ENCODE measurements around the gene DRAP1. TPM values are rescaled to one million over a fixed set of nuclear protein-coding genes. Genes with fewer than 3 reads are reported as not detected.

DRAP1 gene
- total and polyA plus RNA-seq, 9 of the 15 experiments (the other 6 are each of a cell fraction or from before 2014, with no cell fraction given), result 9.6 to 200 (median 92.9) TPM

GRCh38 chr11:65900125-65900898 is 18.9 kb upstream of the DRAP1 start, which contains the start of gene FOSL1 (continued):
- TF ChIP-seq ZNF395 (CRISPR knock-in tag; IDR thresholded peaks at IDR 0.05) (peak; percentile 68), GABPB2 (CRISPR knock-in tag; conservative IDR thresholded peaks at IDR 0.05) (no peak), SP1 (CRISPR knock-in tag; IDR thresholded peaks at IDR 0.05) (peak; percentile 89), GATA2 (CRISPR knock-in tag; IDR thresholded peaks at IDR 0.05) (no peak), TEAD1 (CRISPR knock-in tag; IDR thresholded peaks at IDR 0.05) (peak in 1 of 2 experiments; percentile 86; a peak in 1 of 4 replicates), ETV5 (CRISPR knock-in tag; IDR thresholded peaks at IDR 0.05; ENCODE audit: low read depth) (peak; percentile 64; the same call in 1 of the 2 replicates), JUND (IDR thresholded peaks at IDR 0.05; ENCODE audit: borderline replicate concordance, low read depth, low read length) (peak; percentile 94), JUND (tag; IDR thresholded peaks at IDR 0.05; ENCODE audit: borderline replicate concordance, low read depth, low read length) (peak; percentile 59; the same call in 1 of the 3 replicates), E2F5 (CRISPR knock-in tag; IDR thresholded peaks at IDR 0.05) (no peak), SMAD1 (IDR thresholded peaks at IDR 0.05; ENCODE audit: low read depth, low read length, partially characterized antibody) (peak; percentile 93), ZNF668 (CRISPR knock-in tag; IDR thresholded peaks at IDR 0.05) (no peak), ILK (tag; IDR thresholded peaks at IDR 0.05; ENCODE audit: borderline replicate concordance, low read depth) (no peak), RREB1 (CRISPR knock-in tag; IDR thresholded peaks at IDR 0.05) (no peak), ZBTB7A (IDR thresholded peaks at IDR 0.05; ENCODE audit: borderline replicate concordance, control insufficient read depth, low read depth, low read length) (peak; percentile 83), ZNF324 (CRISPR knock-in tag; IDR thresholded peaks at IDR 0.05) (no peak), CHD4 (IDR thresholded peaks at IDR 0.05; ENCODE audit: insufficient read depth, insufficient replicate concordance, low read depth, low read length, poor library complexity, severe bottlenecking) (no peak), NCOA4 (IDR thresholded peaks at IDR 0.05; ENCODE audit: partially characterized antibody) (no peak), NR3C1 (CRISPR knock-in tag; IDR thresholded peaks at IDR 0.05) (peak; percentile 57; the same call in 1 of the 2 replicates), ZNF146 (CRISPR knock-in tag; IDR thresholded peaks at IDR 0.05; ENCODE audit: unreplicated experiment) (no peak), SAFB (IDR thresholded peaks at IDR 0.05; ENCODE audit: borderline replicate concordance, low read depth, low read length) (peak; percentile 91)
